ENCODE results near the gene CCM2. TPM values are rescaled to one million over a fixed set of nuclear protein-coding genes. Genes with fewer than 3 reads are reported as not detected.

CCM2 gene
- total and polyA plus RNA-seq, 2 of the 8 experiments (the other 6 are each of a cell fraction or from before 2014, with no cell fraction given), result 31.6 to 41.2 TPM

DNA sequence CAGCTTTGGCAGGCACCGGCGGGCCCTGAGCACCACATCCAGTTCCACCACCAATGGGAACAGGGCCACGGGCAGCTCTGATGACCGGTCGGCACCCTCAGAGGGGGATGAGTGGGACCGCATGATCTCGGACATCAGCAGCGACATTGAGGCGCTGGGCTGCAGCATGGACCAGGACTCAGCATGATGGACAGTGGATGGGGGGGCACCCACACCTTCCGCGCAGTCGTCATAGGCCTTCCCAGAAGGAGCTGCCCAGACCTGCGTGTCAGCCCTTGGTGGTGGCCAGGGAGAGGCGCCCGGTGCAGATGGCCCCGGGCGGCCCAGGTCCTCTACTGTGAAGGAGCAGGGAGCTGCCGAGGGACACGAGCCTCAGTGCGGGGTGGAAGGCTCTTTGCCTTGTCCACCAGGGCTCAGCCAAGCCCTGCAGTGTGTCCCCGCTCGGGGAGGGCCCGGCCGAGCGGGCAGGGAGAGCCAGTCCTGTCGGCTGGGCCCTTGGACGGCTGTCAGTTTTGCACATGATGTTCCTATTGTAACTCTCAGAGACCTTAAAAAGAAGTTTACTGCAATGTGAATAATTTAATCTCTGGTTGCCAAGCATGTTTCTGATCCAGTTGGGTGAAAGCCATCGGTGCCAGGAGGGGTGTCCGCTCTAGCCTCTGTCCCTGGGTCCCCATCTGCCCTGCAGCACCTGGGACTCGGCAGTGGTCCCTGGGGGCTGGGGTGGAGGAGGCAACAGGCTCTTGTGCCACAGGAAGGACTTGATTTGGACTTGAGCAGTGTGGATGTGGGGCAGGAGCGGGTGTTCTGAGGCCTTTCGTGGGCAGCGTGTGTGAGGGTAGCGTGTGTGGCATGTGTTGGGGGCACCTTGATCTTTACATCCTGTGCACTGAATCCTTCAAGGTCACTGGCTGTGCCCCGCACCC, 76.1 kb downstream of the CCM2 start:
- POLR2A ChIA-PET (ENCODE audit: partially characterized antibody), result interaction anchor here (1.1 to 1.7 kb wide), 3 partner anchors 26 to 90 kb away, joined by 3 read pairs; no protein-coding TSS in a partner anchor
- 94% methylated on average over 32 of the region's 35 CpGs; no CpG with 5 or more reads in 1 of the 2 experiments for WGBS, 2 experiments (ENCODE audit: extremely low coverage in 1 of 2, insufficient coverage in 1 of 2, insufficient read length in 1 of 2, insufficient replicate concordance in 2 of 2, low coverage in 1 of 2, low lambda C conversion rate in 2 of 2, missing lambda C conversion rate in 1 of 2)
- no peak overlapping the region for H4K91ac ChIP-seq (replicated peaks; ENCODE audit: insufficient read length, low read length)
- no peak for TF ChIP-seq KDM1A (IDR thresholded peaks at IDR 0.05; ENCODE audit: borderline replicate concordance, low read length)
- no peak for TF ChIP-seq PHF8 (conservative IDR thresholded peaks at IDR 0.05; ENCODE audit: low read depth, low read length)
- TF ChIP-seq, protein P1, sequence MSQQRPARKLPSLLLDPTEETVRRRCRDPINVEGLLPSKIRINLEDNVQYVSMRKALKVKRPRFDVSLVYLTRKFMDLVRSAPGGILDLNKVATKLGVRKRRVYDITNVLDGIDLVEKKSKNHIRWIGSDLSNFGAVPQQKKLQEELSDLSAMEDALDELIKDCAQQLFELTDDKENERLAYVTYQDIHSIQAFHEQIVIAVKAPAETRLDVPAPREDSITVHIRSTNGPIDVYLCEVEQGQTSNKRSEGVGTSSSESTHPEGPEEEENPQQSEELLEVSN (IDR thresholded peaks at IDR 0.05), result no peak
- no peak for TF ChIP-seq NRF1 (IDR thresholded peaks at IDR 0.05; ENCODE audit: low read depth, low read length)
- TF ChIP-seq BCL11A (IDR thresholded peaks at IDR 0.05; ENCODE audit: low read depth in 2 of 2, low read length in 2 of 2), result no peak
- TF ChIP-seq CEBPB (IDR thresholded peaks at IDR 0.05; ENCODE audit: low read depth, low read length), result no peak
- TF ChIP-seq BRCA1 (IDR thresholded peaks at IDR 0.05; ENCODE audit: low read depth, low read length), result no peak
- TF ChIP-seq POLR2AphosphoS5 (IDR thresholded peaks at IDR 0.05; ENCODE audit: low read depth, low read length), result no peak
- TF ChIP-seq TAF7 (optimal IDR thresholded peaks at IDR 0.05; ENCODE audit: borderline replicate concordance, low read depth, low read length), result no peak
- no peak for TF ChIP-seq FOSL1 (IDR thresholded peaks at IDR 0.05; ENCODE audit: insufficient read depth, low read depth, low read length)
- TF ChIP-seq NANOG (IDR thresholded peaks at IDR 0.05; ENCODE audit: insufficient read depth, low read depth, low read length, poor library complexity, severe bottlenecking), result no peak

More for the DNA sequence above, 76.1 kb downstream of the CCM2 start:
- Histone ChIP-seq H2AFZ (ENCODE audit: low read length) (no peak overlapping the region), H3K9me3 (ENCODE audit: insufficient read depth in 2 of 2, low read depth in 1 of 2, low read length in 1 of 2) (no peaks in the 10 kb centered on the region), H2BK20ac (ENCODE audit: low read length) (no peak overlapping the region), H3K14ac (ENCODE audit: insufficient read length) (no peak overlapping the region), H3K23ac (ENCODE audit: insufficient read length) (no peak overlapping the region), H4K20me1 (replicated peaks in 1 of 2; ENCODE audit: control insufficient read depth in 1 of 2, insufficient read depth in 2 of 2, low read length in 2 of 2) (peaks cover 2 to 7% of the 10 kb centered on the region in 2 experiments), H3K9ac (replicated peaks in 1 of 4; ENCODE audit: extremely low read depth in 1 of 4, low read depth in 3 of 4, low read length in 3 of 4) (no peak overlapping the region), H4K5ac (ENCODE audit: insufficient read length, low read depth, low read length) (no peak overlapping the region), H3K18ac (ENCODE audit: extremely low read depth, low read length) (no peak overlapping the region), H2AK5ac (ENCODE audit: low read depth, low read length) (no peak overlapping the region), H3K27ac (ENCODE audit: low read depth, low read length) (no peak overlapping the region), H2BK12ac (ENCODE audit: low read depth, low read length) (no peak overlapping the region), H3K4ac (replicated peaks; ENCODE audit: insufficient read length, low read depth, low read length) (no peak overlapping the region), H3K27me3 (replicated peaks in 1 of 4; ENCODE audit: control insufficient read depth in 3 of 4, extremely low read depth in 1 of 4, insufficient read depth in 3 of 4, low read length in 3 of 4) (no peaks in the 10 kb centered on the region), H3K79me2 (ENCODE audit: control insufficient read depth in 1 of 2, insufficient read depth in 2 of 2, low read length in 2 of 2) (no peaks in the 10 kb centered on the region), H4K8ac (ENCODE audit: extremely low read depth, insufficient read depth, low read length) (no peak overlapping the region), H3K79me1 (ENCODE audit: low read depth, low read length) (no peaks in the 10 kb centered on the region), H3K4me1 (replicated peaks in 1 of 4; ENCODE audit: control insufficient read depth in 3 of 4, insufficient read depth in 4 of 4, low read length in 3 of 4) (no peaks in the 10 kb centered on the region; a peak in 1 of 7 replicates), H3K23me2 (ENCODE audit: low read depth, low read length) (no peaks in the 10 kb centered on the region; the same call in 1 of the 2 replicates), H3K56ac (replicated peaks; ENCODE audit: insufficient read length, low read depth, low read length) (no peak overlapping the region), H2BK120ac (replicated peaks; ENCODE audit: low read depth, low read length) (no peak overlapping the region), H2BK5ac (ENCODE audit: low read depth, low read length) (no peak overlapping the region), H3K36me3 (ENCODE audit: control insufficient read depth in 2 of 4, insufficient read depth in 4 of 4, low read length in 3 of 4) (peaks cover 0 to 10% (median 4%) of the 10 kb centered on the region in 4 experiments; a peak in 6 of 8 replicates), H3K4me2 (ENCODE audit: insufficient read depth in 1 of 2, low read depth in 2 of 2, low read length in 2 of 2) (no peak overlapping the region), H2BK15ac (ENCODE audit: low read length) (no peak overlapping the region), H3K4me3 (ENCODE audit: extremely low read depth in 1 of 4, insufficient read depth in 2 of 4, low read depth in 3 of 4, low read length in 4 of 4) (no peak overlapping the region)
- CTCF ChIA-PET (ENCODE audit: partially characterized antibody), result no interaction called here
- FAIRE-seq (no peak), DNase-seq (ENCODE audit: low read depth in 1 of 2, low spot score in 2 of 2) (no peak)

Measured in H1 (cell line).